K562 (cell line): Measurements from ENCODE around the gene MTFR2. TPM values are rescaled to one million over a fixed set of nuclear protein-coding genes. Genes with fewer than 3 reads are reported as not detected.

Source experiments
- ATAC-seq: fragments of 200-7000 bp; cut with Tn5 transposase; 3 replicates; pipeline ENCODE4 v1.9.1; 2020; ENCODE audit warnings: moderate library complexity
- BruUV-seq: library from RNA; stranded (reverse); fragments of 400-500 nt; replicated peaks from 2 replicates; lab custom pipeline; 2021; lab: Mats Ljungman, UMichigan
- CTCF ChIA-PET: fragments of 300-600 bp; formaldehyde crosslinking; extraction: SDS; loops from one replicate; lab custom pipeline; 2021; ENCODE audit warnings: low intra/inter-chr PET ratio; lab: Yijun Ruan, JAX
- POLR2A ChIA-PET: fragments of 300-600, 350-650 bp; sonication (Branson Sonifier 250); formaldehyde crosslinking; extraction: SDS; loops from one replicate; lab custom pipeline; 2021; ENCODE audit warnings: antibody characterized with exemption, inconsistent platforms; lab: Yijun Ruan, JAX
- DNase-seq, 4 experiments: peaks; one replicate each; pipeline versions ENCODE4 v3.0.0 to v3.0.0-alpha.2; 2011 to 2018; ENCODE audit warnings: low spot score in 3 of 4, mixed read lengths in 3 of 4; ENCODE audit errors: extremely low read depth in 1 of 4
- FAIRE-seq: peaks from 2 replicates; lab custom pipeline; 2011; peaks lifted over from hg19 to GRCh38; lab: Jason Lieb, UNC
- H2AFZ ChIP-seq: 2 replicates; pipeline ENCODE4 v1.6.0; 2011; ENCODE audit warnings: low read depth, low read length, control low read depth, inconsistent platforms
- H3K27ac ChIP-seq: fragments of 200-600 bp; 3 replicates; pipeline ENCODE4 v1.8.0; 2011; ENCODE audit warnings: low read depth, mild to moderate bottlenecking, control low read depth, inconsistent platforms, low read length, moderate library complexity, mixed read lengths; ENCODE audit errors: extremely low read depth
- H3K27me3 ChIP-seq, 2 experiments: fragments of 300-600 bp in 1 of 2; 2 replicates in 1 of 2; 3 replicates in 1 of 2; pipeline versions ENCODE4 v1.6.0 to v1.8.0; 2011; ENCODE audit warnings: inconsistent platforms in 2 of 2, low read length in 2 of 2, mild to moderate bottlenecking in 1 of 2, mixed read lengths in 1 of 2, moderate library complexity in 1 of 2; ENCODE audit not compliant: control insufficient read depth in 2 of 2, insufficient read depth in 2 of 2
- H3K36me3 ChIP-seq: fragments of 300-600 bp; 3 replicates; pipeline ENCODE4 v1.8.0; 2011; ENCODE audit warnings: mild to moderate bottlenecking, low read length, inconsistent platforms; ENCODE audit not compliant: control insufficient read depth, insufficient read depth
- H3K4me1 ChIP-seq, 2 experiments: fragments of 200-600 bp in 1 of 2; replicated peaks in 1 of 2; 2 replicates in 1 of 2; 3 replicates in 1 of 2; pipeline versions ENCODE4 v1.5.1 to v1.8.0; 2011; ENCODE audit warnings: inconsistent platforms in 2 of 2, low read length in 2 of 2, mild to moderate bottlenecking in 1 of 2, mixed read lengths in 1 of 2, moderate library complexity in 1 of 2; ENCODE audit not compliant: control insufficient read depth in 2 of 2, insufficient read depth in 2 of 2
- H3K4me2 ChIP-seq: 2 replicates; pipeline ENCODE4 v1.6.1; 2011; ENCODE audit warnings: low read length, control low read depth, inconsistent platforms, mixed read lengths; ENCODE audit not compliant: insufficient read depth
- H3K4me3 ChIP-seq: fragments of 200-600 bp; sonication (generic), shearing (Covaris generic); 2 replicates; pipeline ENCODE4 v1.5.1; 2016; ENCODE audit warnings: control low read depth, inconsistent platforms
- H3K79me2 ChIP-seq: fragments of 200-600 bp; 3 replicates; pipeline ENCODE4 v1.8.0; 2011; ENCODE audit warnings: low read length, inconsistent platforms; ENCODE audit not compliant: control insufficient read depth, insufficient read depth
- H3K9ac ChIP-seq, 2 experiments: 2 replicates each; pipeline versions ENCODE4 v1.6.0 to v1.6.1; 2011; ENCODE audit warnings: low read depth in 2 of 2, low read length in 2 of 2, control low read depth in 1 of 2, inconsistent platforms in 1 of 2, mild to moderate bottlenecking in 1 of 2, mixed read lengths in 1 of 2; ENCODE audit not compliant: insufficient read depth in 1 of 2
- H3K9me1 ChIP-seq: one replicate; pipeline ENCODE4 v1.6.0; 2011; ENCODE audit warnings: inconsistent platforms, mild to moderate bottlenecking, low read length, moderate library complexity; ENCODE audit not compliant: control insufficient read depth, insufficient read depth
- H3K9me3 ChIP-seq: replicated peaks from 2 replicates; pipeline ENCODE4 v1.5.1; 2011; ENCODE audit warnings: low read depth, low read length, inconsistent platforms; ENCODE audit not compliant: control insufficient read depth, insufficient read depth
- H4K20me1 ChIP-seq: replicated peaks from 2 replicates; pipeline ENCODE4 v1.6.1; 2011; ENCODE audit warnings: low read length, inconsistent platforms, mixed read lengths; ENCODE audit not compliant: control insufficient read depth, insufficient read depth
- C11orf30 ChIP-seq: fragments of 450-650 bp; IDR thresholded peaks from 2 replicates; pipeline ENCODE4 v1.6.1; 2016; ENCODE audit warnings: low read depth, mild to moderate bottlenecking
- DPF2 ChIP-seq: fragments of 450-650 bp; IDR thresholded peaks from 2 replicates; pipeline ENCODE4 v1.6.1; 2016
- FOXO4 ChIP-seq: fragments of 450-650 bp; formaldehyde crosslinking; IDR thresholded peaks from 2 replicates; pipeline ENCODE4 v1.4.0; 2020; ENCODE audit warnings: mild to moderate bottlenecking, moderate library complexity
- JUN ChIP-seq, 2 experiments: sonication (generic) in 1 of 2; formaldehyde crosslinking in 1 of 2; IDR thresholded peaks; 2 replicates each; pipeline versions ENCODE4 v1.6.1 to v1.8.0; 2012 to 2022; ENCODE audit warnings: borderline replicate concordance in 2 of 2, mild to moderate bottlenecking in 2 of 2, improper control_type of control experiment in 1 of 2, low read depth in 1 of 2, low read length in 1 of 2, missing genetic modification reagents in 1 of 2
- JUND ChIP-seq, 2 experiments: IDR thresholded peaks; 2 replicates in 1 of 2; 3 replicates in 1 of 2; pipeline ENCODE4 v1.6.1; 2011; ENCODE audit warnings: borderline replicate concordance in 2 of 2, low read depth in 2 of 2, low read length in 2 of 2, improper control_type of control experiment in 1 of 2, missing biosample characterization in 1 of 2, missing genetic modification characterization in 1 of 2, missing genetic modification reagents in 1 of 2
- MAFG ChIP-seq: fragments of 450-650 bp; conservative IDR thresholded peaks from 2 replicates; pipeline ENCODE4 v1.6.1; 2016; ENCODE audit warnings: missing genetic modification characterization, missing compliant biosample characterization
- NR4A1 ChIP-seq, 2 experiments: fragments of 250-450 bp in 1 of 2; fragments of 450-650 bp in 1 of 2; sonication (Bioruptor Pico) in 1 of 2; IDR thresholded peaks; 2 replicates each; pipeline versions ENCODE4 v1.4.0 to v1.6.1; 2016 to 2020; ENCODE audit warnings: mild to moderate bottlenecking in 2 of 2, missing compliant biosample characterization in 1 of 2, missing genetic modification characterization in 1 of 2, moderate library complexity in 1 of 2
- PTTG1 ChIP-seq: fragments of 450-650 bp; IDR thresholded peaks from 2 replicates; pipeline ENCODE4 v1.6.1; 2016; ENCODE audit warnings: low read depth, mild to moderate bottlenecking, missing genetic modification characterization, missing compliant biosample characterization
- TCFL5 ChIP-seq: fragments of 250-450 bp; sonication (Bioruptor Pico); conservative IDR thresholded peaks from 2 replicates; pipeline ENCODE4 v1.6.1; 2021; ENCODE audit warnings: mild to moderate bottlenecking, moderate library complexity, matching md5 sums
- ZNF175 ChIP-seq: fragments of 200-800 bp; sonication (Bioruptor generic); IDR thresholded peaks from 2 replicates; pipeline ENCODE4 v1.6.1; 2016; ENCODE audit warnings: low read depth, mild to moderate bottlenecking, missing genetic modification characterization, missing compliant biosample characterization
- ZNF316 ChIP-seq: fragments of 450-650 bp; IDR thresholded peaks from 2 replicates; pipeline ENCODE4 v1.6.1; 2016
- ZNF592 ChIP-seq: fragments of 450-650 bp; IDR thresholded peaks from 2 replicates; pipeline ENCODE4 v1.6.1; 2017; ENCODE audit warnings: antibody characterized with exemption, mild to moderate bottlenecking
- WGBS: fragments of 100-300 bp; shearing (Covaris generic); methylation state at CpG from one replicate; pipeline ENCODE4 v1.1.6; 2016; ENCODE audit warnings: low coverage, mixed read lengths; ENCODE audit not compliant: insufficient coverage; ENCODE audit errors: missing lambda C conversion rate; 5-methylcytosine and 5-hydroxymethylcytosine counted together
- in situ Hi-C: fragments of 300-500 bp; cut with MboI; formaldehyde crosslinking; loops from 4 replicates; pipeline ENCODE4 v1.15.0; 2018; ENCODE audit warnings: inconsistent platforms, mixed read lengths
- intact Hi-C: fragments of 100-400 bp; cut with micrococcal nuclease; formaldehyde crosslinking; loops from 2 replicates; pipeline ENCODE4 v1.14.2; 2022
- polyA plus RNA-seq, 8 experiments: library from polyadenylated mRNA; depleted of rRNA in 4 of 8; stranded (reverse) in 5 of 8; unstranded in 3 of 8; fragments of >200 nt; fragmentation: Nextera tagmentation in 2 of 8; fragmentation: Illumina TruSeq in 1 of 8; extraction: Ambion mirVana in 2 of 8; extraction: Trizol in 1 of 8; gene quantifications; 2 replicates each; pipeline versions ENCODE4 v1.2.1 to v1.2.3, GENCODE V29; 2011 to 2014; ENCODE audit warnings: inconsistent platforms in 1 of 8, missing spikeins in 1 of 8
- total RNA-seq, 7 experiments: library from RNA; depleted of rRNA in 6 of 7; stranded (reverse); fragments of >200 nt in 6 of 7; fragmentation: Illumina TruSeq in 2 of 7; extraction: Trizol in 2 of 7; gene quantifications; 2 replicates each; pipeline versions ENCODE4 v1.2.1 to v1.2.3, GENCODE V29; 2011 to 2021; ENCODE audit warnings: low replicate concordance in 1 of 7
- TF ChIP-seq, protein P1 (sequence below): fragments of 450-650 bp; conservative IDR thresholded peaks from 2 replicates; pipeline ENCODE4 v1.6.1; 2016; ENCODE audit warnings: missing genetic modification characterization, low read depth, mild to moderate bottlenecking, missing compliant biosample characterization, moderate library complexity

The MTFR2 gene
- total and polyA plus RNA-seq, 9 of the 15 experiments (the other 6 are each of a cell fraction or from before 2014, with no cell fraction given), result 10.1 to 63.3 (median 45.9) TPM

DNA sequence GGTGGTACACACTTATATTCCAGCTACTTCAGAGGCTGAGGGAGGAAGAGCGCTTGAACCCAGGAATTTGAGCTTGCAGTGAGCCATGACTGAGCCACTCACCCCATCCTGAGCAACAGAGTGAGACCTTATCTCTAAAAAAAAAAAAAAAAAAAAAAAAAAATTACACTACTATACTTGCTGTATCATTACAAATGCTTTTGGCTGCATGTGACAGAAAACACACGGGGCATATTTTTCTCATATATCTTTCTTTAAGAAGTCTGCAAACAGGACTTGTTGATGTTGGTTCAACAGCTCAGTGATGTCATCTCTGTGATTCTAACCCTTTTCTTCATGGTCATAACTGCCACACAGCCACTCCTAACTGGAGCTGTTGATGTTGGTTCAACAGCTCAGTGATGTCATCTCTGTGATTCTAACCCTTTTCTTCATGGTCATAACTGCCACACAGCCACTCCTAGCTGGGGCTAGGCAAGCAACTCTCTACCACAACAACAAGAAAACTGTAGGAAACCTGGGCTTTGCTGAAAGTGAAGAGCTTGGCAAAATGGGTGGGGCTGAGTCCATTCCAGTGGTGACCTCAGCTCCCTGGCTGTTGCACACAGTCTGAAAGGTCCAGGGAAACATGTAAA, 19.8 kb downstream of the MTFR2 start:
- Histone ChIP-seq H3K27me3 (no peaks in the 10 kb centered on the region), H3K9me3 (no peaks in the 10 kb centered on the region), H3K4me2 (no peak overlapping the region), H3K79me2 (no peaks in the 10 kb centered on the region), H3K9ac (no peak overlapping the region), H3K4me3 (no peak overlapping the region), H3K36me3 (peaks cover 36% of the 10 kb centered on the region), H4K20me1 (no peaks in the 10 kb centered on the region; the same call in 1 of the 2 replicates), H3K27ac (no peak overlapping the region), H3K4me1 (peaks cover 13 to 37% of the 10 kb centered on the region in 2 experiments), H3K9me1 (no peaks in the 10 kb centered on the region), H2AFZ (no peak overlapping the region)
- ChIA-PET CTCF (no interaction called here), POLR2A (interaction anchor here (1.4 to 2.4 kb wide), 2 partner anchors 60 to 61 kb away, joined by 4 to 15 read pairs; partner anchors contain the start of gene BCLAF1)
- FAIRE-seq (no peak), DNase-seq (no peak), ATAC-seq (no peak; the same call in 1 of the 3 replicates)
- 46% methylated on average over 2 of the region's 2 CpGs for WGBS
- intact Hi-C loops (no loop called here), in situ Hi-C loops (no loop called here)
- BruUV-seq, result no TSS peak
- TF ChIP-seq C11orf30 (0 out of 2 replicates have a peak, but pooled peaks have one; percentile 8), MAFG (tag) (peak; percentile 51), DPF2 (peak; percentile 29; the same call in 1 of the 2 replicates), ZNF316 (peak; percentile 12; the same call in 1 of the 2 replicates), NR4A1 (CRISPR knock-in tag; IDR thresholded peaks at IDR 0.05) (no peak), NR4A1 (tag; IDR thresholded peaks at IDR 0.05) (peak; percentile 52; the same call in 1 of the 2 replicates), ZNF175 (CRISPR knock-in tag) (0 out of 2 replicates have a peak, but pooled peaks have one; percentile 49), FOXO4 (CRISPR knock-in tag) (no peak), TCFL5 (CRISPR knock-in tag) (no peak), JUND (IDR thresholded peaks at IDR 0.05; ENCODE audit: borderline replicate concordance, low read depth, low read length) (no peak), JUND (tag; IDR thresholded peaks at IDR 0.05; ENCODE audit: borderline replicate concordance, low read depth, low read length) (peak; percentile 62; the same call in 2 of the 3 replicates), PTTG1 (0 out of 2 replicates have a peak, but pooled peaks have one; percentile 13), JUN (IDR thresholded peaks at IDR 0.05; ENCODE audit: borderline replicate concordance, low read depth, low read length) (0 out of 2 replicates have a peak, but pooled peaks have one; percentile 21), JUN (CRISPR knock-in tag; IDR thresholded peaks at IDR 0.05; ENCODE audit: borderline replicate concordance) (no peak), ZNF592 (0 out of 2 replicates have a peak, but pooled peaks have one; percentile 21)
- TF ChIP-seq, protein P1, sequence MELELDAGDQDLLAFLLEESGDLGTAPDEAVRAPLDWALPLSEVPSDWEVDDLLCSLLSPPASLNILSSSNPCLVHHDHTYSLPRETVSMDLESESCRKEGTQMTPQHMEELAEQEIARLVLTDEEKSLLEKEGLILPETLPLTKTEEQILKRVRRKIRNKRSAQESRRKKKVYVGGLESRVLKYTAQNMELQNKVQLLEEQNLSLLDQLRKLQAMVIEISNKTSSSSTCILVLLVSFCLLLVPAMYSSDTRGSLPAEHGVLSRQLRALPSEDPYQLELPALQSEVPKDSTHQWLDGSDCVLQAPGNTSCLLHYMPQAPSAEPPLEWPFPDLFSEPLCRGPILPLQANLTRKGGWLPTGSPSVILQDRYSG (tag), result peak; percentile 80; the same call in 1 of the 2 replicates
